K562 treated with DMSO at 1 percent for 48 hours (cell line): ENCODE results near the gene NFXL1. TPM values are rescaled to one million over a fixed set of nuclear protein-coding genes. Genes with fewer than 3 reads are reported as not detected.

ENCODE experiments used
- total RNA-seq: library from RNA; unstranded; fragments of 300-600 nt; gene quantifications from 2 replicates; pipeline ENCODE4 v1.2.3, GENCODE V29; 2022; ENCODE audit warnings: low replicate concordance; ENCODE audit errors: extremely low read depth

The NFXL1 gene
- not detected in 2 replicates for total RNA-seq

DNA sequence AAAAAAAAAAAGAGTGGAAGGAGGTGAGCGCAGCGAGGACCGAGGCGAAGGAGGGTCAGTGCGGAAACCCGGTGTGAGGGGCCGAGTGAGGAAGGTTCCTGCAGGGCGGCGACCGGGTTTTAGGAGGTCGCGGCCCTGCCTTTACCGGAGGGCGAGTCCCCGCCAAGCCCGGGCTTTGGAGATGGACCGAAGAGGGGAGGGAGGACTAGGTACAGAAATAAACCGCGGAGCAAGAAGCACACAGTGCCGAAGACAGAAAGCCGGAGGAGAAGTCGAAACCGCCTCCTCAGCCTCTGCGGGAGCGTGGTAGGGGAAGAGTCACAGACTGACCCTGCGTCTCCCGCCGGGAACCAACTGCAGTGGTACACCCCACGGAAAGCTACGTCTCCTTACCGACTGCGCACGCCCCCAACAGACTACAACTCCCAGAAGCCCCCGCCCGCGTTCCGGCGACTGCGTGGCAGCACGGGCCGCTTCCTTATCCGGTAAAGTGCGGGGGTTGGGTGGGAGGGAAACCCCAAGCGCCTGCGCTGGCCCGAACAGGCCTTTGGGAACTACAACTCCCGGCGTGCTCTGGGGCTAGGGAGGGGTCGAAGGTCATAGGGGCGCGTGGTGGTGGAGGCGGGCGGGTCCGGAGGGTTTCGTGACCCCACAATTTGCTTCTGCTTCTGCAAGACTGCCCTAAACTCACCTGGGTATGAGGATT, at the start of gene NFXL1:
Gene NFXL1, minus strand, starts transcription at position 364 of the 706 bp plus-strand sequence. CDS start 380 bp downstream, outside the sequence.

DNA sequence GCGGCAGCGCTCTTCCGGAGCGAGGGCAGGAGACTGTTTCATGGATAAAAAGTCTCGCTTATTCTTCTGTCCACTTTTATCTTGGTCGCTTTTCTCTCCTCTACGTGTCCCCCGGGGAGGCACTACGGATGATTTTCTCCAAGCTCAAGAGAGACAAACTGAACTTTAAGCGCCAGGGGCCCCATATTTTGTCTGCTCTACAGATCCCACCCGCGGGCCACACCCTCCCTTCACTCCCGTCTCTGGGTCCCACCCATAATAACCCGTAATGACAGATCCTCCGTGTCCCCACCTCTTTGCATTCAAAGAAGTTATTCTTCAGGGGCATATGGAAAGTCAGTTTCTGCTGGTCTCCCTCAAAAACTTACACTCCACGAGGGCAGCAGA, 76.5 kb downstream of the NFXL1 start, which contains the start of gene CORIN:
Gene CORIN, minus strand, starts transcription at position 160 of the 387 bp plus-strand sequence. Its CDS starts 118 bp downstream, at position 42.

Other genes with a start within 250 kb of the NFXL1 start
- gene CORIN, start 76.5 kb downstream of the NFXL1 start, total RNA-seq = not detected in 2 replicates
- not detected in 2 replicates for gene CNGA1, start 102.1 kb upstream of the NFXL1 start, total RNA-seq
- not detected in 2 replicates for gene NIPAL1, start 102.2 kb upstream of the NFXL1 start, total RNA-seq
- not detected in 2 replicates for gene TXK, start 219.7 kb upstream of the NFXL1 start, total RNA-seq